Posterior cingulate gyrus (tissue), 11 donors: ENCODE measurements around the gene FAM210A.
A peak's percentile ranks its signal among the peaks of the same experiment; 100 is the strongest.
"Not testable (repeated sequence)": the region's sequence is repeated elsewhere in the genome, so short reads cannot be mapped to it uniquely, and the experiment has no call there.

ENCODE experiments used
- DNase-seq, 10 donors: peaks; one replicate each; pipeline versions ENCODE4 v3.0.0 to v3.0.0-alpha.2; 2020 to 2021; ENCODE audit warnings: mixed read lengths in 3 of 10
- intact Hi-C: fragments of 100-400 bp; cut with DNase I; formaldehyde crosslinking; loops from one replicate; pipeline ENCODE4 v1.15.1; 2023

FAM210A gene

DNA sequence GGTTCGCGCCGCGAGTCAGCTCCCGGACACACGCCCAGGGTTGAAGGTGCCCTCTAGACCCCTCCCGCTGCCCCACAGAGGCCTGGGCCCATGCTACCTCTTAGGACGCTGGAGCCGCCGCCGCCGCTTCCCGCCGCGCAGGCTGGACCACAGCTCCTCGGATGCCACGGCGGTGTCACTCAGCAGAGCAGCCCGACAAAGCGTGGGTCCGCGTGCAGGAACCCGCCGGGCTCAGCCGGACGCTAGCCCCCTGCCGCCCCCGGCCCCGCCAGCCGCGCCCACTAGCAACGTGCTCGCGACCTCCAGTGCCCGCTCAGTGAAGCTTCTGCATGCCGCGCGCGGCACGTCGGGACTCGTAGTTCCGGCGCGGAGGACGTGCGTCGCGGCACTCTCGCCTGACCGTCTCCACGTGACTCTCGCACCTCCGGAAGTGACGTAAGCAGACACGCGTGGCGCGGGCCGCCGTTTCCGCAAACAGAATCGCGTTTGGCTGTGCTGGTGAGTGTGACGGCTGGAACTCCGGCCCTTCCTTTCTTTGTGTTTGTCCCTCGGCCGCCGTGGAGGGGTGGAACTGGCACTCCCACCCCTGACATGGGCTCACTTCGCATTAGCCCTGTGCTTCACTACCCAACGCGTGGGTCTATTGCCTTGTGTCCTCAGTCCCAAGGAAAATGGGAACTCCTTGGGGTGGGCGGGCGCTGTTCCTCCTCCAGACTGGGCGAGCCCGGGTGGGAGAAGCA lies at the start of gene FAM210A, which contains the start of gene RNMT:
Gene FAM210A (minus strand): TSS at position 327 of the 740 bp plus-strand sequence. CDS start 44,481 bp downstream, outside the sequence.
Gene RNMT (plus strand): TSS at position 442 of the 740 bp plus-strand sequence. CDS start 4,845 bp downstream, outside the sequence.
- DNase-seq = peak; percentile 94 to 99 (median 96)
- intact Hi-C loops = loop anchor here (1.0 to 10.0 kb wide), 3 partner anchors 92 to 512 kb away; partner anchors contain the start of gene LDLRAD4

GRCh38 chr18:13775058-13775457 lies 48.7 kb upstream of the FAM210A start:
- no peak for DNase-seq
- intact Hi-C loops = no loop called here

- intact Hi-C loops = no loop called here
Observed at GRCh38 chr18:13762690-13763439, 36.5 kb upstream of the FAM210A start.

GRCh38 chr18:13760047-13760446 lies 33.7 kb upstream of the FAM210A start:
- intact Hi-C loops = no loop called here
- no peak for DNase-seq

More at GRCh38 chr18:13762690-13763439, 36.5 kb upstream of the FAM210A start:
- DNase-seq = no peak

DNA sequence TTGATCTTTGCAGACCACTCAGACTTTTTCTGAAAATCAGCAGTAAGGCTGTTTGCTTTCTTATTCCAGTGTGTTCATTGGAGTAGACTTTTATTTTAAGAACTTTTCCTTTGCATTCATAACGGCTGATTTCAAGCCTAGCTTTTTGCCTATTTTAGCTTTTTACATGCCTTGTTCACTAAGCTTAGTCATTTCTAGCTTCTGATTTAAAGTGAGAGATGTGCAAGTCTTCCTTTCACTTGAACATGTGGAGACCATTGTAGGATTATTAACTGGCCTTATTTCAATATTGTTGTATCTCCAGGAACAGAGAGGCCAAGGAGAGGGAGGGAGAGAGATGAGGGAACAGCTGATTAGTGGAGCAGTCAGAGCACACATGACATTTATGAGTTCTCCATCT lies 32.3 kb upstream of the FAM210A start:
- no peak for DNase-seq
- intact Hi-C loops = no loop called here

DNA sequence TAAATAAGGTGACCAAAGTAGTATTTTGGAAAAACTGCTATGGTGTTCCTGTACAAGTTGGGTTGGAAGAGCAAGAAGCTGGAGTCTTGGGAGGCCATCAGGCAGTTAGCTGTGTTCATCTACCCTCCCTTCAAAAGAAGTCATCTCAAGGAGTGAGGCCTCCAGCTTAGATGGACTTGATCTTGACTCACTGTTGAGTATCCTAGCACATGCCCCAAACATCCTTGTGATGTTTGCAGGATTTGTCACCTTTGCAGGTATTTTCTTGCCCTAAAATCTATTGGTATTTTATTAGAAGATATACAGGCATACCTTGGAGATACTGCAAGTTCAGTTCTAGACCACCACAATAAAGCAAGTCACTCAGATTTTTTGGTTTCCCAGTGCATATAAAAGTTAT lies 30.3 kb upstream of the FAM210A start:
- DNase-seq = no peak
- intact Hi-C loops = no loop called here

GRCh38 chr18:13756261-13756660 lies 29.9 kb upstream of the FAM210A start:
- no peak for DNase-seq

GRCh38 chr18:13751599-13751998 lies 25.2 kb upstream of the FAM210A start:
- intact Hi-C loops, DNase-seq: not testable (repeated sequence)

More at GRCh38 chr18:13756261-13756660, 29.9 kb upstream of the FAM210A start:
- intact Hi-C loops = no loop called here

- DNase-seq = no peak
- intact Hi-C loops = no loop called here
Observed at GRCh38 chr18:13746633-13747032, 20.3 kb upstream of the FAM210A start.

- intact Hi-C loops = no loop called here
- no peak for DNase-seq
Observed at GRCh38 chr18:13745696-13746095, 19.3 kb upstream of the FAM210A start.

DNA sequence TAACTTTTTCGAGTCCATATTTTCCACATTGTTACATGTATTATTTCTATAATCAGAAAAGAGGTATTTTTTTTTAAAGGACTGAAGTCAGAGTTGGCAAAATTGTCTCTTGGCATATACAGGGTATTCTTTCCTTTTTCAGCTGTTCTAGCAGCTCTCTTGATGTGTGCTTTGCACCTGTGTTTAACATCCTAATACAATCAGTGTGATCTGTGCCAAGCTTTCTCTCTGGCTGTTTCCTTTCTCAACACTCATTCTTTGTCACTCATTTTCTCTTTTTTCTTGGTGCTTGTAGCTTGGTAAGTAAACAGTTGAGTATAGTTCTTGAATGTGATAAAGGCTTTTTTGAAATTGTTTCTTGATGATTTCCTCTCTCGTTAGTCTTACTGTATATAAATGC lies 9.3 kb upstream of the FAM210A start:
- intact Hi-C loops = no loop called here
- no peak for DNase-seq

DNA sequence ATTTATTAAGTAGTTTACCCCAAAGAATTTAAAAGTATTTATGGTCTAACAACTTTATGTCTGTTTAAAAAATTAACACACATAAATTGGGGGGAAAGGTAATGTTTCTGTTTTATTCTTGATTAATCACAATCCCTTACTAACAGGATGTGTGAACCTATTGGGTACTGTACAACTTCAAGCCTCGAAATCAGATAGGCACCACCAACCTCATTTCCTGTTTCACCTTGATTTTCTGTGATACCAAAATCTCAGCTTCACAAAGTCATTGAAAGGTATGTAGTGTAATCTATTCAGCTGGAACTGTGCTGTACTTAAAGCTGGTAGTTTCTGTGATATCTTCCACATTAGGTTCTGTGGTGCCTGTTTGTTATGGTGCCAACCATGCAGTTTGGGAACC lies 4.1 kb upstream of the FAM210A start:
- DNase-seq = no peak
- intact Hi-C loops = no loop called here

- intact Hi-C loops = loop anchor here (1.0 to 10.0 kb wide), 3 partner anchors 92 to 512 kb away; partner anchors contain the start of gene LDLRAD4
- DNase-seq = peak in 6 of 10 donors; percentile 15 to 87 (median 30)
Observed at GRCh38 chr18:13726972-13727331, 594 bp upstream of the FAM210A start.

DNA sequence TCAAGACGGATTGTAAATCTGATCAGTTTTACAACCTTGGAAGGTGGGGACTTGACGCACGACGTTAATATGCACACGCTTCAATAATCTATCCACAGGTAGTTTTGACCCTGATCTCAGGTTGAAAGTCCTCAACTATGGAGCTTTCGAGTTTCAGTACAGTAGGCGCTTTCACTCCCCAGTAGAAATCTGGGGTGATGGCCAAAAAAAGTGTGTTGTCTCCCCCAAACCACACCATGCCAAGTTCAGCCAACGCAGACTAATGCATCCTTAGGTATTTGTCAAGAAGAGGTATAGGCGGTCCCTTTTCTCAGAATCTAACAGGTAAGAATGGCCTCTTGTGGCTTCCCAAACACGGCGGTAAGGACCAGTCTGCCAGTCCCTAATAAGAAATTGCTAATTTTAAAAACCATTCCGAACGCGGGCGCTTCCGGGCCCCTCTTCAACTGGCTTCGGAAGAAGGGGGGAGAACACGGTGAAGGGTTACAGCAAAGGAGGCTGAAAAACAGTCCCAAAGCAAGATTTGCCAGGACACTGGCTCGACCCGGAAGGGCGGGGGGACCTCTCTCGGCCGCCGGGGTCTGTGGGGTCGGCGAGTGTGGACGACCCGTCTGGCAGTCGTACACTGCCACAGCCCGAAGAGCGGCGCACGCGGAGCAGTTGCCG lies 659 bp downstream of the FAM210A start:
- DNase-seq = no peak
- intact Hi-C loops = loop anchor here (1.0 to 10.0 kb wide), 3 partner anchors 91 to 511 kb away; partner anchors contain the start of gene LDLRAD4

DNA sequence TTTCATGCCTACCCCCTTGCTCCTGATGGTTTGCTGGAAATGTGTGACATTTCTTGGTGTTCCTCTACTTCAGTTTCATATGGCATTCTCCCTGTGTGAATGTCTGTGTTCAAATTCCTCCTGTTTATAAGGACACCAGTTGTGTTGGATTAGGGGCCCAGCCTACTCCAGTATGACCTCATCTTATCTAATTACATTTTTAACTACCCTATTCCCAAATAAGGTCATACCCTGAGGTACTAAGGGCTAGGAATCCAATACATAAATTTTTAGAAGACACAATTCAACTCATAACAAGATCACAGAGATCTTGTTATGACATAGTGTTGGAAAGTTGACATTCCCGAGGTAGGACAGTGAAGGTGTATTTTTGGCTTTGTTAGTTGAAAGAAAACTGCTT lies 5.5 kb downstream of the FAM210A start:
- intact Hi-C loops = loop anchor here (10.0 kb wide), 2 partner anchors 86 to 506 kb away; partner anchors contain the start of gene LDLRAD4
- no peak for DNase-seq

DNA sequence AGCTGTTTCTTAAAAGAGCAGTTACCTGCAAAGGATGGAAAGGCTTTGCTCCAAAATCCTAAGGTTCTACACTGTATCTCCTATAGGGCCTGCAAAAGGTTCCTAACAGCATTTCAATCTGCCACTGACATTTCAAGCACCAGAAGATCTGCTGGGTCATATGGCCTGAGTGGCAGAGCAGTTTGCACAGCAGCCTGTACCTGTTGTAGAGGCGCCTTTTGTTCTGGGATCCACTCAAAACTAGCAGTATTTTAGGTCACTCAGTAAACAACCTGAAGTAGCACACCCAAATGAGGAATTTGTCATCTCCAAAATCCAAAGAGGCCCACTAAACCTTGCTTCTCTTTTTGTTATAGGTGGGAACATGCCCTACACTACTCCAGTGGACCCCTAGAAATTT lies 6.2 kb downstream of the FAM210A start:
- no peak for DNase-seq
- intact Hi-C loops = loop anchor here (10.0 kb wide), 2 partner anchors 85 to 505 kb away; partner anchors contain the start of gene LDLRAD4

GRCh38 chr18:13716916-13717315 lies 9.4 kb downstream of the FAM210A start:
- no peak for DNase-seq
- intact Hi-C loops = no loop called here

DNA sequence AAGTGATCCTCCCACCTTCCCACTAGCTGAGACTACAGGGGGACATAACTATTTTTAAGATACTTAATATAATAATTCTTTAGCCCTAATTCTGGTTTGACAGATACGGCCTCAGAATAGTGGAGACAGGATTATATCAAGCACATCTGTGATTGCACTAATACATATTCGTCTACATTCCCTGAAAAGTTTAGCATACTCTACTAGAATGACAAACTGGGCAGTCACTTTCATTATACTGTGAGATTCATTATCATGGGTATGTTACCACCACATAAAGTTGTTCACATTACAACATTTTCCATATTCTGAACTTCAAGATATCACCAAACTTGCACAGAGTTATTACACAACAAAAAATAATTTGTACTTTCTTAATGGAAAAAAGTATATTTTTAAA lies 11.0 kb downstream of the FAM210A start:
- no peak for DNase-seq
- intact Hi-C loops = no loop called here

DNA sequence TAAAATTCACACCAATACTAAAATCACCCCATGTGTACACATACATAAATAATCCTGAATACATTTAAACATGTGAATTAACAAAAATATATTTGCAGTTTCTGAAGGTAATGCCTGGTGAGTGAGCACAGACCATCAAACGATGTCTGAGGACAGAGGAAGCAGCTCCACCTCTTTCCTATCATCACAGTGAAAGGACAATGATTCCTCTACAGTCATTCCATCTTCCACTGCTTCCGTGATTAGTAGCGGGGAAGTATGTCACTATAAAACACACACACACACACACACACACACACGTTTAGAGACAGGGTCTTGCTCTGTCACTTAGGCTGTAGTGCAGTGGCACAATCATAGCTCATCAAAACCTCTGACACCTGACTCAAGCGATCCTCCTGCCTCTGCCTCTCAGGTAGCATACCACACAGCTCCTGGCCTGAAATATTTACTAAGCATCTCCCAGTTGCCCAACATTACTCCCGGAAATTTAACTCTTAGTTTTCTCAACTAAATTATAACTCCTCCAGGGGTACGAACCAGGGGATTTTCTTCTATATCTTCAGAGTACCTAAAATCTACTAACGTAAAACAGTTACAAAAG lies 12.8 kb downstream of the FAM210A start:
- no peak for DNase-seq
- intact Hi-C loops = no loop called here

- no peak for DNase-seq
- intact Hi-C loops = no loop called here
Observed at GRCh38 chr18:13712400-13713131, 13.8 kb downstream of the FAM210A start.
